Neural progenitor cell (in vitro differentiated cells): ENCODE measurements around the gene PPP1R9A. TPM values are rescaled to one million over a fixed set of nuclear protein-coding genes. Genes with fewer than 3 reads are reported as not detected.
A peak's percentile ranks its signal among the peaks of the same experiment; 100 is the strongest.

Experiments used
- DNase-seq: peaks from one replicate; pipeline ENCODE4 v3.0.0-alpha.2; 2016; ENCODE audit warnings: low spot score
- H2AFZ ChIP-seq: fragments of 200-600 bp; sonication (generic); replicated peaks from 2 replicates; pipeline ENCODE4 v1.6.1; 2016; ENCODE audit warnings: antibody characterized with exemption
- H3F3A ChIP-seq: fragments of 200-600 bp; sonication (generic); 2 replicates; pipeline ENCODE4 v1.6.1; 2016; ENCODE audit warnings: antibody characterized with exemption, low read depth
- H3K27ac ChIP-seq: fragments of 200-600 bp; sonication (generic); 2 replicates; pipeline ENCODE4 v1.5.1; 2016; ENCODE audit warnings: mild to moderate bottlenecking
- H3K27me3 ChIP-seq: fragments of 200-600 bp; sonication (generic); 2 replicates; pipeline ENCODE4 v1.6.1; 2016; ENCODE audit warnings: mild to moderate bottlenecking, moderate library complexity
- H3K36me3 ChIP-seq: fragments of 200-600 bp; sonication (generic); 2 replicates; pipeline ENCODE4 v1.5.1; 2016
- H3K4me1 ChIP-seq: fragments of 200-600 bp; sonication (generic); 2 replicates; pipeline ENCODE4 v1.6.1; 2016; ENCODE audit warnings: mixed run types
- H3K4me2 ChIP-seq: fragments of 200-600 bp; sonication (generic); 2 replicates; pipeline ENCODE4 v1.6.1; 2016
- H3K4me3 ChIP-seq: fragments of 200-600 bp; sonication (generic); 2 replicates; pipeline ENCODE4 v1.5.1; 2016
- H3K79me2 ChIP-seq: fragments of 200-600 bp; sonication (generic); 2 replicates; pipeline ENCODE4 v1.6.1; 2016; ENCODE audit warnings: low read depth
- H3K9ac ChIP-seq: fragments of 200-600 bp; sonication (generic); 2 replicates; pipeline ENCODE4 v1.6.1; 2016
- H3K9me3 ChIP-seq: fragments of 200-600 bp; sonication (generic); 2 replicates; pipeline ENCODE4 v1.5.1; 2016; ENCODE audit warnings: low read depth
- H4K20me1 ChIP-seq: fragments of 200-600 bp; sonication (generic); 2 replicates; pipeline ENCODE4 v1.6.1; 2016; ENCODE audit warnings: low read depth
- H3K27ac Mint-ChIP-seq: 3 replicates; pipeline ENCODE4 v1.8.0; 2021; ENCODE audit warnings: mixed read lengths
- H3K27me3 Mint-ChIP-seq: 2 replicates; pipeline ENCODE4 v1.8.0; 2022; ENCODE audit warnings: low read depth, mild to moderate bottlenecking, inconsistent platforms, moderate library complexity, mixed read lengths; ENCODE audit not compliant: insufficient read depth
- H3K36me3 Mint-ChIP-seq: 3 replicates; pipeline ENCODE4 v1.8.0; 2021; ENCODE audit warnings: mixed read lengths
- H3K4me1 Mint-ChIP-seq: 3 replicates; pipeline ENCODE4 v1.8.0; 2021; ENCODE audit warnings: mixed read lengths
- H3K4me3 Mint-ChIP-seq: 3 replicates; pipeline ENCODE4 v1.8.0; 2021; ENCODE audit warnings: mild to moderate bottlenecking, moderate library complexity, mixed read lengths
- H3K9me3 Mint-ChIP-seq: 3 replicates; pipeline ENCODE4 v1.8.0; 2020; ENCODE audit warnings: mixed read lengths
- EZH2 ChIP-seq: fragments of 200-600 bp; sonication (generic); IDR thresholded peaks from 2 replicates; pipeline ENCODE4 v1.6.1; 2017; ENCODE audit warnings: antibody characterized with exemption, mild to moderate bottlenecking, moderate library complexity
- EZH2phosphoT487 ChIP-seq: fragments of 200-600 bp; sonication (generic); IDR thresholded peaks from 2 replicates; pipeline ENCODE4 v1.6.1; 2017; ENCODE audit warnings: antibody characterized with exemption
- total RNA-seq: library from RNA; depleted of rRNA; stranded (reverse); fragments of >200 nt; gene quantifications from 2 replicates; pipeline ENCODE4 v1.2.3, GENCODE V29; 2015; ENCODE audit warnings: low replicate concordance
- TF ChIP-seq, protein P1 (sequence below): fragments of 200-600 bp; sonication (generic); IDR thresholded peaks from 2 replicates; pipeline ENCODE4 v1.5.1; 2017; ENCODE audit warnings: antibody characterized with exemption, mild to moderate bottlenecking

PPP1R9A gene
- total RNA-seq, 1 donor from 2014 or later = 40.7 TPM

- Mint-ChIP-seq H3K27me3 (peaks cover 2% of the 10 kb centered on the region), H3K4me1 (peaks cover 10% of the 10 kb centered on the region), H3K27ac (peak overlapping the region; percentile 3), H3K36me3 (no peaks in the 10 kb centered on the region), H3K4me3 (no peak overlapping the region), H3K9me3 (peaks cover 3% of the 10 kb centered on the region)
- no peak overlapping the region for H3K4me2 ChIP-seq
- H3K79me2 ChIP-seq = no peaks in the 10 kb centered on the region
- no peak overlapping the region for H3K4me3 ChIP-seq
- H3K9me3 ChIP-seq = no peaks in the 10 kb centered on the region
- H2AFZ ChIP-seq = no peak overlapping the region
- no peaks in the 10 kb centered on the region for H4K20me1 ChIP-seq
- no peak for DNase-seq
- H3F3A ChIP-seq = no peaks in the 10 kb centered on the region
- H3K9ac ChIP-seq = no peak overlapping the region
- no peaks in the 10 kb centered on the region for H3K36me3 ChIP-seq
- H3K27me3 ChIP-seq = no peaks in the 10 kb centered on the region
- no peak overlapping the region for H3K27ac ChIP-seq
- H3K4me1 ChIP-seq = peaks cover 13% of the 10 kb centered on the region
- TF ChIP-seq EZH2phosphoT487 = no peak
- TF ChIP-seq, protein P1, sequence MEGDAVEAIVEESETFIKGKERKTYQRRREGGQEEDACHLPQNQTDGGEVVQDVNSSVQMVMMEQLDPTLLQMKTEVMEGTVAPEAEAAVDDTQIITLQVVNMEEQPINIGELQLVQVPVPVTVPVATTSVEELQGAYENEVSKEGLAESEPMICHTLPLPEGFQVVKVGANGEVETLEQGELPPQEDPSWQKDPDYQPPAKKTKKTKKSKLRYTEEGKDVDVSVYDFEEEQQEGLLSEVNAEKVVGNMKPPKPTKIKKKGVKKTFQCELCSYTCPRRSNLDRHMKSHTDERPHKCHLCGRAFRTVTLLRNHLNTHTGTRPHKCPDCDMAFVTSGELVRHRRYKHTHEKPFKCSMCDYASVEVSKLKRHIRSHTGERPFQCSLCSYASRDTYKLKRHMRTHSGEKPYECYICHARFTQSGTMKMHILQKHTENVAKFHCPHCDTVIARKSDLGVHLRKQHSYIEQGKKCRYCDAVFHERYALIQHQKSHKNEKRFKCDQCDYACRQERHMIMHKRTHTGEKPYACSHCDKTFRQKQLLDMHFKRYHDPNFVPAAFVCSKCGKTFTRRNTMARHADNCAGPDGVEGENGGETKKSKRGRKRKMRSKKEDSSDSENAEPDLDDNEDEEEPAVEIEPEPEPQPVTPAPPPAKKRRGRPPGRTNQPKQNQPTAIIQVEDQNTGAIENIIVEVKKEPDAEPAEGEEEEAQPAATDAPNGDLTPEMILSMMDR = no peak
- TF ChIP-seq EZH2 = no peak
Measured at GRCh38 chr7:95312561-95312960, 405.2 kb downstream of the PPP1R9A start.

- no peaks in the 10 kb centered on the region for H3F3A ChIP-seq
- H2AFZ ChIP-seq = no peak overlapping the region
- no peaks in the 10 kb centered on the region for H4K20me1 ChIP-seq
- H3K27me3 ChIP-seq = no peaks in the 10 kb centered on the region
- no peaks in the 10 kb centered on the region for H3K9me3 ChIP-seq
- Mint-ChIP-seq H3K9me3 (peaks cover 3% of the 10 kb centered on the region), H3K27me3 (peaks cover 4% of the 10 kb centered on the region), H3K4me3 (no peak overlapping the region), H3K4me1 (peaks cover 3% of the 10 kb centered on the region), H3K36me3 (no peaks in the 10 kb centered on the region), H3K27ac (no peak overlapping the region)
- peaks cover 3% of the 10 kb centered on the region for H3K36me3 ChIP-seq
- H3K4me3 ChIP-seq = no peak overlapping the region
- TF ChIP-seq EZH2 = no peak
- TF ChIP-seq, protein P1 = no peak
- no peak for TF ChIP-seq EZH2phosphoT487
- no peak overlapping the region for H3K9ac ChIP-seq
- no peaks in the 10 kb centered on the region for H3K79me2 ChIP-seq
- H3K27ac ChIP-seq = no peak overlapping the region
- peaks cover 11% of the 10 kb centered on the region for H3K4me1 ChIP-seq
- no peak overlapping the region for H3K4me2 ChIP-seq
- DNase-seq = no peak
Measured at GRCh38 chr7:95316588-95316987, 409.2 kb downstream of the PPP1R9A start.

GRCh38 chr7:95317546-95317945 is 410.2 kb downstream of the PPP1R9A start:
- no peak overlapping the region for H3K27ac Mint-ChIP-seq
- H3K27ac ChIP-seq = no peak overlapping the region
- no peak overlapping the region for H2AFZ ChIP-seq
- TF ChIP-seq, protein P1 = no peak
- no peak for TF ChIP-seq EZH2phosphoT487
- no peak for TF ChIP-seq EZH2
- peaks cover 3% of the 10 kb centered on the region for H3K36me3 ChIP-seq
- H3K4me1 Mint-ChIP-seq = peaks cover 3% of the 10 kb centered on the region
- H3K9ac ChIP-seq = no peak overlapping the region
- H3K9me3 Mint-ChIP-seq = no peaks in the 10 kb centered on the region
- H4K20me1 ChIP-seq = no peaks in the 10 kb centered on the region
- no peaks in the 10 kb centered on the region for H3K27me3 ChIP-seq
- peaks cover 11% of the 10 kb centered on the region for H3K4me1 ChIP-seq
- no peak overlapping the region for H3K4me2 ChIP-seq
- H3K79me2 ChIP-seq = no peaks in the 10 kb centered on the region
- DNase-seq = peak; percentile 59
- peaks cover 4% of the 10 kb centered on the region for H3K27me3 Mint-ChIP-seq
- no peaks in the 10 kb centered on the region for H3K9me3 ChIP-seq
- no peak overlapping the region for H3K4me3 ChIP-seq
- H3K4me3 Mint-ChIP-seq = no peak overlapping the region
- H3F3A ChIP-seq = no peaks in the 10 kb centered on the region
- no peaks in the 10 kb centered on the region for H3K36me3 Mint-ChIP-seq
